HEK293 (cell line): ENCODE results near the gene KIF12.

ENCODE experiments used
- REST ChIP-seq: fragments of 450-650 bp; formaldehyde crosslinking; IDR thresholded peaks from 2 replicates; pipeline ENCODE4 v1.5.1; 2016; ENCODE audit warnings: missing biosample characterization, missing genetic modification characterization
- ZBTB21 ChIP-seq: fragments of 450-650 bp; formaldehyde crosslinking; IDR thresholded peaks from 2 replicates; pipeline ENCODE4 v1.5.1; 2017; ENCODE audit warnings: missing biosample characterization, missing genetic modification characterization
- ZNF10 ChIP-seq: fragments of 450-650 bp; formaldehyde crosslinking; IDR thresholded peaks from 2 replicates; pipeline ENCODE4 v1.5.1; 2017; ENCODE audit warnings: missing biosample characterization, missing genetic modification characterization
- ZNF580 ChIP-seq: fragments of 450-650 bp; formaldehyde crosslinking; IDR thresholded peaks from 2 replicates; pipeline ENCODE4 v1.5.1; 2016; ENCODE audit warnings: missing biosample characterization, missing genetic modification characterization
- ZNF747 ChIP-seq: fragments of 450-650 bp; formaldehyde crosslinking; IDR thresholded peaks from 2 replicates; pipeline ENCODE4 v1.5.1; 2016; ENCODE audit warnings: missing biosample characterization, missing genetic modification characterization
- TF ChIP-seq, protein P1 (sequence below): fragments of 450-650 bp; formaldehyde crosslinking; IDR thresholded peaks from 2 replicates; pipeline ENCODE4 v1.5.1; 2016; ENCODE audit warnings: missing biosample characterization, missing genetic modification characterization

- no peak for TF ChIP-seq REST
- no peak for TF ChIP-seq ZNF747 (tag by site-specific recombination)
- no peak for TF ChIP-seq ZBTB21
- TF ChIP-seq, protein P1, sequence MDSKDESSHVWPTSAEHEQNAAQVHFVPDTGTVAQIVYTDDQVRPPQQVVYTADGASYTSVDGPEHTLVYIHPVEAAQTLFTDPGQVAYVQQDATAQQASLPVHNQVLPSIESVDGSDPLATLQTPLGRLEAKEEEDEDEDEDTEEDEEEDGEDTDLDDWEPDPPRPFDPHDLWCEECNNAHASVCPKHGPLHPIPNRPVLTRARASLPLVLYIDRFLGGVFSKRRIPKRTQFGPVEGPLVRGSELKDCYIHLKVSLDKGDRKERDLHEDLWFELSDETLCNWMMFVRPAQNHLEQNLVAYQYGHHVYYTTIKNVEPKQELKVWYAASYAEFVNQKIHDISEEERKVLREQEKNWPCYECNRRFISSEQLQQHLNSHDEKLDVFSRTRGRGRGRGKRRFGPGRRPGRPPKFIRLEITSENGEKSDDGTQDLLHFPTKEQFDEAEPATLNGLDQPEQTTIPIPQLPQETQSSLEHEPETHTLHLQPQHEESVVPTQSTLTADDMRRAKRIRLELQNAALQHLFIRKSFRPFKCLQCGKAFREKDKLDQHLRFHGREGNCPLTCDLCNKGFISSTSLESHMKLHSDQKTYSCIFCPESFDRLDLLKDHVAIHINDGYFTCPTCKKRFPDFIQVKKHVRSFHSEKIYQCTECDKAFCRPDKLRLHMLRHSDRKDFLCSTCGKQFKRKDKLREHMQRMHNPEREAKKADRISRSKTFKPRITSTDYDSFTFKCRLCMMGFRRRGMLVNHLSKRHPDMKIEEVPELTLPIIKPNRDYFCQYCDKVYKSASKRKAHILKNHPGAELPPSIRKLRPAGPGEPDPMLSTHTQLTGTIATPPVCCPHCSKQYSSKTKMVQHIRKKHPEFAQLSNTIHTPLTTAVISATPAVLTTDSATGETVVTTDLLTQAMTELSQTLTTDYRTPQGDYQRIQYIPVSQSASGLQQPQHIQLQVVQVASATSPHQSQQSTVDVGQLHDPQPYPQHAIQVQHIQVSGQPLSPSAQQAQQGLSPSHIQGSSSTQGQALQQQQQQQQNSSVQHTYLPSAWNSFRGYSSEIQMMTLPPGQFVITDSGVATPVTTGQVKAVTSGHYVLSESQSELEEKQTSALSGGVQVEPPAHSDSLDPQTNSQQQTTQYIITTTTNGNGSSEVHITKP (tag by site-specific recombination): no peak
- TF ChIP-seq ZNF580 (tag by site-specific recombination): no peak
- TF ChIP-seq ZNF10 (tag by site-specific recombination): no peak
Observed at GRCh38 chr9:114070188-114071103, 28.6 kb downstream of the KIF12 start.
